Measurements from ENCODE around the gene MAF. TPM values are rescaled to one million over a fixed set of nuclear protein-coding genes. Genes with fewer than 3 reads are reported as not detected.

Gene MAF
- polyA plus RNA-seq, 1 experiment = 1.7 TPM

DNA sequence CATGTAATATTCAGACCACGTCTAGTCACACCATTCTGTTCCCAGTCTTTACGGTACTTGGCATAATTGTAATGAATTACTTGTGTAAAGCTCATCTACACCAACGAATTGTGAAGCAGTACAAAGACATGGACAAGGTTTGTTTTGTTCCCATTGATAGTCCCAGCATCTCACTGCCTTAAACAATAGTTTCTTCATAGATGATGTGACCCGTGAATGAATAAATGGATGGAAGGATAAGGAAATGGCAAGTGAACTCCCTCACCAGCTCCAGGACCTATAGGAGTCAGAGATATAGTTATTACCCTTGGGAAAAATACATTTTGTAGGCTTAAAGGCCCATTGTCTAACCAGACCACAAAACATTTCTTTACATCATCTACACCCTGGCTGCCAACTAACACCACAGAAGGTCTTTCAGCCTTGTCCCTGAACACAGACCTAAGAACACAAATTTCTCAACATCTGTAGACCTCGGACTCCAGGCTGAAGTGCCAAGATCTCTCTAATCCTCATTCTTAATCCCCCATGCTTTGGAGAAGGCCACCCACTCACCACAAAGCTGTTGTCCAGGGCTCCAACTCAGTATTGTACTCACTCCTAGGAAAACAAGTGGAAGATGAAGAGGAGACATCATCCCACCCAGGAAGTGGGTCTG is 38.2 kb downstream of the MAF start:
- ChIA-PET POLR2A (no interaction called here), CTCF (interaction anchor here (1.1 kb wide), 1 partner anchor 9 kb away, joined by 3 read pairs; no protein-coding TSS in a partner anchor)
- no peak for DNase-seq (ENCODE audit: low read depth)
- H3K36me3 ChIP-seq (ENCODE audit: control insufficient read depth, insufficient read depth, low read length) = no peaks in the 10 kb centered on the region
- H3K4me3 ChIP-seq (ENCODE audit: low read depth, low read length) = no peak overlapping the region
- H3K27me3 ChIP-seq (ENCODE audit: control insufficient read depth, insufficient read depth, low read length) = no peaks in the 10 kb centered on the region
- TF ChIP-seq, protein P1, sequence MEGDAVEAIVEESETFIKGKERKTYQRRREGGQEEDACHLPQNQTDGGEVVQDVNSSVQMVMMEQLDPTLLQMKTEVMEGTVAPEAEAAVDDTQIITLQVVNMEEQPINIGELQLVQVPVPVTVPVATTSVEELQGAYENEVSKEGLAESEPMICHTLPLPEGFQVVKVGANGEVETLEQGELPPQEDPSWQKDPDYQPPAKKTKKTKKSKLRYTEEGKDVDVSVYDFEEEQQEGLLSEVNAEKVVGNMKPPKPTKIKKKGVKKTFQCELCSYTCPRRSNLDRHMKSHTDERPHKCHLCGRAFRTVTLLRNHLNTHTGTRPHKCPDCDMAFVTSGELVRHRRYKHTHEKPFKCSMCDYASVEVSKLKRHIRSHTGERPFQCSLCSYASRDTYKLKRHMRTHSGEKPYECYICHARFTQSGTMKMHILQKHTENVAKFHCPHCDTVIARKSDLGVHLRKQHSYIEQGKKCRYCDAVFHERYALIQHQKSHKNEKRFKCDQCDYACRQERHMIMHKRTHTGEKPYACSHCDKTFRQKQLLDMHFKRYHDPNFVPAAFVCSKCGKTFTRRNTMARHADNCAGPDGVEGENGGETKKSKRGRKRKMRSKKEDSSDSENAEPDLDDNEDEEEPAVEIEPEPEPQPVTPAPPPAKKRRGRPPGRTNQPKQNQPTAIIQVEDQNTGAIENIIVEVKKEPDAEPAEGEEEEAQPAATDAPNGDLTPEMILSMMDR (IDR thresholded peaks at IDR 0.05; ENCODE audit: insufficient read depth, low read depth, low read length) = no peak

DNA sequence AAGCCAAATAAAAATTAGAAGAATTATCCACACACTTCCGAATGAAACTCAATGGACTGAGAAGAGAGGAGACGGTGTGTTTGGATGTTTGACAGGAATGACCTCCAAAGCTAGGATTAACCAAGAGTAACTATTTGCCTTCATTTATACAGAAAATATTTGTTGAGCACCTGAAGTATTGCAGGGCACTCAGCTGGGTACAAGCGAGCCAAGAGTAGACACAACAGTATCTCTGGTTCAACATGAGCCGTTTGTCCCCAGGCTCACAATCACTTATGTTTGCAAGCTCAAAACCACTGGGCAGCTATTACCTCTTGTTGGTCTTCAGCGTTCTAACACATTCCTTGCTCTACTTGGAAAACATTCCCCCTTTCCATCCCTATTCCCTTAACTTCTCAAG is 38.8 kb downstream of the MAF start:
- Histone ChIP-seq H3K27me3 (ENCODE audit: control insufficient read depth, insufficient read depth, low read length) (no peaks in the 10 kb centered on the region), H3K4me3 (ENCODE audit: low read depth, low read length) (no peak overlapping the region), H3K36me3 (ENCODE audit: control insufficient read depth, insufficient read depth, low read length) (no peaks in the 10 kb centered on the region)
- CTCF ChIA-PET = interaction anchor here (1.1 kb wide), 1 partner anchor 9 kb away, joined by 3 read pairs; no protein-coding TSS in a partner anchor
- POLR2A ChIA-PET = no interaction called here
- DNase-seq (ENCODE audit: low read depth) = no peak
- TF ChIP-seq, protein P1 (IDR thresholded peaks at IDR 0.05; ENCODE audit: insufficient read depth, low read depth, low read length) = no peak

DNA sequence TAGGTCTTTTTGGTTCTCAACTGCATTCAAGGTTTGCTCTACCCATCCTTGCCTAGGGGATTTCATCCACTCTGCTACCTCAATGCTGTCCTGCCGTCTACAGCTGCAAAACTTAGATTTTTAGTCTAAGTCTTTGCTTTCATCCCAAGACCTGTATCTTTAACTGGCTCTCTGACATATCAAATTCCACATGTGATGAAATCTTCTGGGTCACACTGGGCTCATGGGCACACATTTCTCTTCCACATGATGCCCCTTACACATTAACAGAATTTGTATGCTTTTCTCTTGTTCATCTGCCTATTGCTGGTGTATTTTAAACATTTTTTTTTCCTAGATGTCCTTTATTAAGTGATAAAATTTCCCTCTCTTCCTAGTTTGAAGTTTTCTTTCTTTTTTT is 39.6 kb downstream of the MAF start:
- DNase-seq (ENCODE audit: low read depth) = no peak
- ChIA-PET CTCF (no interaction called here), POLR2A (interaction anchor here (0.7 kb wide), 1 partner anchor 18 kb away, joined by 4 read pairs; no protein-coding TSS in a partner anchor)
- Histone ChIP-seq H3K36me3 (ENCODE audit: control insufficient read depth, insufficient read depth, low read length) (no peaks in the 10 kb centered on the region), H3K27me3 (ENCODE audit: control insufficient read depth, insufficient read depth, low read length) (no peaks in the 10 kb centered on the region), H3K4me3 (ENCODE audit: low read depth, low read length) (no peak overlapping the region)
- TF ChIP-seq, protein P1 (IDR thresholded peaks at IDR 0.05; ENCODE audit: insufficient read depth, low read depth, low read length) = no peak

DNA sequence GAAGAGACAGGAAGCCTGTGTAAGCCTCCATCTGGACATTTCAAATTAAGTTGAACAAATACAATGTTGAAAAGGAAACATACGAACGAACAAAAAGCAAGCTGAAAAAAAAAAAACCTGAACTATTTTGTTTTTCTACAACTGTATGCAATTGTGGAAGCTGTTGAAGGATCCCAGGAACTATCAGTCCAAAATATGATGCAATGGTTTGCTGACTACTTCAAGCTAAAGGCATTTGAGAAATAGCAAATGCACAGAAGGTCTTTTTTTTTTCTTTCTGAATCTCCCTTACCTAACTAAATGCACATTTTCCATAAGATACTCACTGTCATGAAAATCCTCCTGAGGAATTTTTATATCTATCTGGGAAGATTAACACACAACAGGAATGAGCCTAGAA is 40.2 kb downstream of the MAF start:
- Histone ChIP-seq H3K27me3 (ENCODE audit: control insufficient read depth, insufficient read depth, low read length) (no peaks in the 10 kb centered on the region), H3K36me3 (ENCODE audit: control insufficient read depth, insufficient read depth, low read length) (no peaks in the 10 kb centered on the region), H3K4me3 (ENCODE audit: low read depth, low read length) (no peak overlapping the region)
- DNase-seq (ENCODE audit: low read depth) = no peak
- CTCF ChIA-PET = no interaction called here
- POLR2A ChIA-PET = interaction anchor here (0.7 kb wide), 1 partner anchor 18 kb away, joined by 4 read pairs; no protein-coding TSS in a partner anchor
- TF ChIP-seq, protein P1 (IDR thresholded peaks at IDR 0.05; ENCODE audit: insufficient read depth, low read depth, low read length) = no peak

DNA sequence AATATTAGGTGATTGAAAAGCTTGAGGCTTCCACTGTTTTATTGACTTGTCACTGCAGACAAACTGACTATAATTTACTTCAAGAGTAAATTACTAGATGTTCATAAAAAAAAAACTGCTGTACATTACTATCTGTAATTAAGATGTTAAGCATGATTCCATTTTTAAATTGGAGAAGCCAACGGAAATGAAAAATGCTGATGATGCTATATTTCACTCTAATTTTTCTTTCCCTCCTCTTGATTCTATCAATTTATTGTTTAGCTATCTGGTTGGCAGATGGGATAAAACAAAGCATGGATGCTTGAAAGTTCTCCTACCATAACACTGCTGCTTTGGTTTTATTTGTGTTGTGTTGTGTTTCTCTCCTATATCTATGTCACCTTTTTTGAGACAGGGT is 41.0 kb downstream of the MAF start:
- H3K27me3 ChIP-seq (ENCODE audit: control insufficient read depth, insufficient read depth, low read length) = no peaks in the 10 kb centered on the region
- TF ChIP-seq, protein P1 (IDR thresholded peaks at IDR 0.05; ENCODE audit: insufficient read depth, low read depth, low read length) = no peak
- no peaks in the 10 kb centered on the region for H3K36me3 ChIP-seq (ENCODE audit: control insufficient read depth, insufficient read depth, low read length)
- ChIA-PET CTCF (no interaction called here), POLR2A (no interaction called here)
- no peak overlapping the region for H3K4me3 ChIP-seq (ENCODE audit: low read depth, low read length)
- DNase-seq (ENCODE audit: low read depth) = no peak

Data from BJ (cell line).